ENCODE measurements around the gene METTL25B.

DNA sequence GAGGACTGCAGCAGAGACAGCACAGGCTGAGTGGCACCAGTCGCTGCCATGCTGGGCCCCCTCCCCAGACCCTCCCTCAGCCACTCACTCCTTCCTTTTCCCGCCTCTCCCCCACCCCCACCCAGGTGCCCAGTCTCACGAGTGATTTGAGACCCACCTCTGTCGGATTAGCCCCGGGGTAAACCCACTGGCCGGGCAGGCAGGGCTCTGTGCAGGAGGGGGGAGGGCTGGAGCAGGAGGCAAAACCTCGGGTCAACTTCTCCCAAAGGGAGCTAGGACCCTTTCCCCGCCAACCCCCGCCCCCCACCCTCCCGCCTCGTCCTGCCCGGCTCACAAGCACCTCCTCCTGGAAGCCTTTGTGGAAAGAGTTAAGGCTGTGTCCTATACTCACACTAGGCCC is 16.1 kb downstream of the METTL25B start:
- TF ChIP-seq, protein P1, sequence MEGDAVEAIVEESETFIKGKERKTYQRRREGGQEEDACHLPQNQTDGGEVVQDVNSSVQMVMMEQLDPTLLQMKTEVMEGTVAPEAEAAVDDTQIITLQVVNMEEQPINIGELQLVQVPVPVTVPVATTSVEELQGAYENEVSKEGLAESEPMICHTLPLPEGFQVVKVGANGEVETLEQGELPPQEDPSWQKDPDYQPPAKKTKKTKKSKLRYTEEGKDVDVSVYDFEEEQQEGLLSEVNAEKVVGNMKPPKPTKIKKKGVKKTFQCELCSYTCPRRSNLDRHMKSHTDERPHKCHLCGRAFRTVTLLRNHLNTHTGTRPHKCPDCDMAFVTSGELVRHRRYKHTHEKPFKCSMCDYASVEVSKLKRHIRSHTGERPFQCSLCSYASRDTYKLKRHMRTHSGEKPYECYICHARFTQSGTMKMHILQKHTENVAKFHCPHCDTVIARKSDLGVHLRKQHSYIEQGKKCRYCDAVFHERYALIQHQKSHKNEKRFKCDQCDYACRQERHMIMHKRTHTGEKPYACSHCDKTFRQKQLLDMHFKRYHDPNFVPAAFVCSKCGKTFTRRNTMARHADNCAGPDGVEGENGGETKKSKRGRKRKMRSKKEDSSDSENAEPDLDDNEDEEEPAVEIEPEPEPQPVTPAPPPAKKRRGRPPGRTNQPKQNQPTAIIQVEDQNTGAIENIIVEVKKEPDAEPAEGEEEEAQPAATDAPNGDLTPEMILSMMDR (IDR thresholded peaks at IDR 0.05) = no peak
- TF ChIP-seq POLR2A (IDR thresholded peaks at IDR 0.05) = no peak
